Transverse colon (tissue), 4 donors: ENCODE results near the gene HDAC4.

Experiments used
- CTCF ChIP-seq, 5 experiments: fragments of 200-600 bp in 3 of 5; fragments of 450-650 bp in 2 of 5; sonication (generic) in 3 of 5; IDR thresholded peaks; 1 replicate in 2 of 5; 2 replicates in 3 of 5; pipeline ENCODE4 v1.5.1; 2016 to 2017; ENCODE audit warnings: antibody characterized with exemption in 5 of 5, inconsistent platforms in 3 of 5, mild to moderate bottlenecking in 2 of 5, moderate library complexity in 1 of 5
- EP300 ChIP-seq: sonication (generic); formaldehyde crosslinking; IDR thresholded peaks from one replicate; pipeline ENCODE4 v1.6.1; 2017; ENCODE audit warnings: antibody characterized with exemption, low read depth
- POLR2A ChIP-seq: fragments of 450-650 bp; IDR thresholded peaks from one replicate; pipeline ENCODE4 v1.6.1; 2016; ENCODE audit warnings: antibody characterized with exemption, mild to moderate bottlenecking, moderate library complexity
- POLR2AphosphoS5 ChIP-seq, 3 donors: sonication (generic); formaldehyde crosslinking; IDR thresholded peaks; one replicate each; pipeline ENCODE4 v1.6.1; 2016; ENCODE audit warnings: antibody characterized with exemption in 3 of 3

DNA sequence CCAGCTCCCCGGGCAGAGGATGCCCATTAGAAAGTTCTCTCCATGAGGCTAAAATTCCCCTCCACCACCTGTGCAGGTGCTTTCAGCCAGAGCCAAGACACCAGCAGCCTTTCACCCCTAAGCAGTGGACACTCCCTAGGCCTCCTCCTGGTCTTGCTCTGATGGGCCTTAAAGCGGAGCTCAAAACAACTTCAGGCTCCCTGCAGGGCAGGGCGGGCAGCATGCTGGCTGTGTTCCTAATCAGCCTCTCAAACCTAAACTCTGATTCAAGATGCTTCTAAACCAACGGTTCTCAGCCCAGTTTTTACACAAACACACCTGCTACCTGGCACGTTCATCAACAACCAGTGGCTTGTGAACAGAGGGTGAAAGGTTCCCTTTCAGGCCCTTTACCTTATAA lies 298.6 kb downstream of the HDAC4 start:
- TF ChIP-seq EP300: no peak
- TF ChIP-seq POLR2A: no peak
- no peak for TF ChIP-seq CTCF (IDR thresholded peaks at IDR 0.05)
- no peak for TF ChIP-seq POLR2AphosphoS5 (IDR thresholded peaks at IDR 0.05)
